K562 (cell line): Measurements from ENCODE around the gene STEEP1. TPM values are rescaled to one million over a fixed set of nuclear protein-coding genes. Genes with fewer than 3 reads are reported as not detected.

Experiments
- ATAC-seq: fragments of 200-7000 bp; cut with Tn5 transposase; 3 replicates; pipeline ENCODE4 v1.9.1; 2020; ENCODE audit warnings: moderate library complexity
- BruUV-seq: library from RNA; stranded (reverse); fragments of 400-500 nt; replicated peaks from 2 replicates; lab custom pipeline; 2021; lab: Mats Ljungman, UMichigan
- CTCF ChIA-PET: fragments of 300-600 bp; formaldehyde crosslinking; extraction: SDS; loops from one replicate; lab custom pipeline; 2021; ENCODE audit warnings: low intra/inter-chr PET ratio; lab: Yijun Ruan, JAX
- POLR2A ChIA-PET: fragments of 300-600, 350-650 bp; sonication (Branson Sonifier 250); formaldehyde crosslinking; extraction: SDS; loops from one replicate; lab custom pipeline; 2021; ENCODE audit warnings: antibody characterized with exemption, inconsistent platforms; lab: Yijun Ruan, JAX
- DNase-seq, 4 experiments: peaks; one replicate each; pipeline versions ENCODE4 v3.0.0 to v3.0.0-alpha.2; 2011 to 2018; ENCODE audit warnings: low spot score in 3 of 4, mixed read lengths in 3 of 4; ENCODE audit errors: extremely low read depth in 1 of 4
- FAIRE-seq: peaks from 2 replicates; lab custom pipeline; 2011; peaks lifted over from hg19 to GRCh38; lab: Jason Lieb, UNC
- H2AFZ ChIP-seq: 2 replicates; pipeline ENCODE4 v1.6.0; 2011; ENCODE audit warnings: low read depth, low read length, control low read depth, inconsistent platforms
- H3K27ac ChIP-seq: fragments of 200-600 bp; 3 replicates; pipeline ENCODE4 v1.8.0; 2011; ENCODE audit warnings: low read depth, mild to moderate bottlenecking, control low read depth, inconsistent platforms, low read length, moderate library complexity, mixed read lengths; ENCODE audit errors: extremely low read depth
- H3K27me3 ChIP-seq, 2 experiments: fragments of 300-600 bp in 1 of 2; 2 replicates in 1 of 2; 3 replicates in 1 of 2; pipeline versions ENCODE4 v1.6.0 to v1.8.0; 2011; ENCODE audit warnings: inconsistent platforms in 2 of 2, low read length in 2 of 2, mild to moderate bottlenecking in 1 of 2, mixed read lengths in 1 of 2, moderate library complexity in 1 of 2; ENCODE audit not compliant: control insufficient read depth in 2 of 2, insufficient read depth in 2 of 2
- H3K36me3 ChIP-seq: fragments of 300-600 bp; 3 replicates; pipeline ENCODE4 v1.8.0; 2011; ENCODE audit warnings: mild to moderate bottlenecking, low read length, inconsistent platforms; ENCODE audit not compliant: control insufficient read depth, insufficient read depth
- H3K4me1 ChIP-seq, 2 experiments: fragments of 200-600 bp in 1 of 2; replicated peaks in 1 of 2; 2 replicates in 1 of 2; 3 replicates in 1 of 2; pipeline versions ENCODE4 v1.5.1 to v1.8.0; 2011; ENCODE audit warnings: inconsistent platforms in 2 of 2, low read length in 2 of 2, mild to moderate bottlenecking in 1 of 2, mixed read lengths in 1 of 2, moderate library complexity in 1 of 2; ENCODE audit not compliant: control insufficient read depth in 2 of 2, insufficient read depth in 2 of 2
- H3K4me2 ChIP-seq: 2 replicates; pipeline ENCODE4 v1.6.1; 2011; ENCODE audit warnings: low read length, control low read depth, inconsistent platforms, mixed read lengths; ENCODE audit not compliant: insufficient read depth
- H3K4me3 ChIP-seq: fragments of 200-600 bp; sonication (generic), shearing (Covaris generic); 2 replicates; pipeline ENCODE4 v1.5.1; 2016; ENCODE audit warnings: control low read depth, inconsistent platforms
- H3K79me2 ChIP-seq: fragments of 200-600 bp; 3 replicates; pipeline ENCODE4 v1.8.0; 2011; ENCODE audit warnings: low read length, inconsistent platforms; ENCODE audit not compliant: control insufficient read depth, insufficient read depth
- H3K9ac ChIP-seq, 2 experiments: 2 replicates each; pipeline versions ENCODE4 v1.6.0 to v1.6.1; 2011; ENCODE audit warnings: low read depth in 2 of 2, low read length in 2 of 2, control low read depth in 1 of 2, inconsistent platforms in 1 of 2, mild to moderate bottlenecking in 1 of 2, mixed read lengths in 1 of 2; ENCODE audit not compliant: insufficient read depth in 1 of 2
- H3K9me1 ChIP-seq: one replicate; pipeline ENCODE4 v1.6.0; 2011; ENCODE audit warnings: inconsistent platforms, mild to moderate bottlenecking, low read length, moderate library complexity; ENCODE audit not compliant: control insufficient read depth, insufficient read depth
- H3K9me3 ChIP-seq: replicated peaks from 2 replicates; pipeline ENCODE4 v1.5.1; 2011; ENCODE audit warnings: low read depth, low read length, inconsistent platforms; ENCODE audit not compliant: control insufficient read depth, insufficient read depth
- H4K20me1 ChIP-seq: replicated peaks from 2 replicates; pipeline ENCODE4 v1.6.1; 2011; ENCODE audit warnings: low read length, inconsistent platforms, mixed read lengths; ENCODE audit not compliant: control insufficient read depth, insufficient read depth
- BRD4 ChIP-seq: fragments of 200-600 bp; sonication (generic); IDR thresholded peaks from 2 replicates; pipeline ENCODE4 v1.6.1; 2017; ENCODE audit warnings: inconsistent platforms
- KAT2B ChIP-seq: IDR thresholded peaks from one replicate; pipeline ENCODE4 v1.6.1; 2012; ENCODE audit warnings: low read depth, mild to moderate bottlenecking, control low read depth, inconsistent platforms, low read length, moderate library complexity
- MAZ ChIP-seq, 2 experiments: fragments of 450-650 bp in 1 of 2; sonication (generic) in 1 of 2; formaldehyde crosslinking; IDR thresholded peaks in 1 of 2; conservative IDR thresholded peaks in 1 of 2; 2 replicates each; pipeline versions ENCODE4 v1.4.0 to v1.5.0; 2020; ENCODE audit warnings: mild to moderate bottlenecking in 1 of 2, missing genetic modification reagents in 1 of 2
- NONO ChIP-seq, 2 experiments: fragments of 200-400 bp in 1 of 2; fragments of 450-650 bp in 1 of 2; formaldehyde crosslinking in 1 of 2; IDR thresholded peaks; 2 replicates each; pipeline ENCODE4 v1.6.1; 2017; ENCODE audit warnings: low read depth in 2 of 2, mild to moderate bottlenecking in 2 of 2, moderate library complexity in 2 of 2, low read length in 1 of 2
- SNIP1 ChIP-seq: fragments of 450-650 bp; IDR thresholded peaks from 2 replicates; pipeline ENCODE4 v1.7.1; 2017; ENCODE audit warnings: low read depth, mild to moderate bottlenecking
- TCF15 ChIP-seq: fragments of 250-450 bp; sonication (Bioruptor Pico); IDR thresholded peaks from 2 replicates; pipeline ENCODE4 v1.8.0; 2022; ENCODE audit warnings: moderate library complexity, mild to moderate bottlenecking, inconsistent platforms
- ZNF668 ChIP-seq: fragments of 250-450 bp; sonication (Bioruptor Pico); IDR thresholded peaks from 2 replicates; pipeline ENCODE4 v1.8.0; 2022; ENCODE audit warnings: mild to moderate bottlenecking, inconsistent platforms
- WGBS: fragments of 100-300 bp; shearing (Covaris generic); methylation state at CpG from one replicate; pipeline ENCODE4 v1.1.6; 2016; ENCODE audit warnings: low coverage, mixed read lengths; ENCODE audit not compliant: insufficient coverage; ENCODE audit errors: missing lambda C conversion rate; 5-methylcytosine and 5-hydroxymethylcytosine counted together
- in situ Hi-C: fragments of 300-500 bp; cut with MboI; formaldehyde crosslinking; loops from 4 replicates; pipeline ENCODE4 v1.15.0; 2018; ENCODE audit warnings: inconsistent platforms, mixed read lengths
- intact Hi-C: fragments of 100-400 bp; cut with micrococcal nuclease; formaldehyde crosslinking; loops from 2 replicates; pipeline ENCODE4 v1.14.2; 2022
- polyA plus RNA-seq, 8 experiments: library from polyadenylated mRNA; depleted of rRNA in 4 of 8; stranded (reverse) in 5 of 8; unstranded in 3 of 8; fragments of >200 nt; fragmentation: Nextera tagmentation in 2 of 8; fragmentation: Illumina TruSeq in 1 of 8; extraction: Ambion mirVana in 2 of 8; extraction: Trizol in 1 of 8; gene quantifications; 2 replicates each; pipeline versions ENCODE4 v1.2.1 to v1.2.3, GENCODE V29; 2011 to 2014; ENCODE audit warnings: inconsistent platforms in 1 of 8, missing spikeins in 1 of 8
- total RNA-seq, 7 experiments: library from RNA; depleted of rRNA in 6 of 7; stranded (reverse); fragments of >200 nt in 6 of 7; fragmentation: Illumina TruSeq in 2 of 7; extraction: Trizol in 2 of 7; gene quantifications; 2 replicates each; pipeline versions ENCODE4 v1.2.1 to v1.2.3, GENCODE V29; 2011 to 2021; ENCODE audit warnings: low replicate concordance in 1 of 7
- TF ChIP-seq, protein P1 (sequence below), 3 experiments: fragments of 200-800 bp in 1 of 3; fragments of 250-450 bp in 1 of 3; fragments of 450-650 bp in 1 of 3; sonication (Bioruptor Pico) in 1 of 3; sonication (Bioruptor generic) in 1 of 3; formaldehyde crosslinking in 1 of 3; IDR thresholded peaks; 2 replicates each; pipeline versions ENCODE4 v1.6.1 to v1.8.0; 2016 to 2022; ENCODE audit warnings: mild to moderate bottlenecking in 2 of 3, missing genetic modification characterization in 2 of 3, missing compliant biosample characterization in 1 of 3, moderate library complexity in 1 of 3
- TF ChIP-seq, protein P2 (sequence below): fragments of 200-800 bp; sonication (Bioruptor generic); IDR thresholded peaks from 2 replicates; pipeline ENCODE4 v1.6.1; 2017; ENCODE audit warnings: missing genetic modification characterization, missing compliant biosample characterization
- TF ChIP-seq, protein P3 (sequence below): fragments of 450-650 bp; formaldehyde crosslinking; IDR thresholded peaks from 2 replicates; pipeline ENCODE4 v1.4.0; 2020; ENCODE audit warnings: mild to moderate bottlenecking, mixed read lengths

The STEEP1 gene
- total and polyA plus RNA-seq, 9 of the 15 experiments (the other 6 are each of a cell fraction or from before 2014, with no cell fraction given) = 15.0 to 73.7 (median 40.3) TPM

DNA sequence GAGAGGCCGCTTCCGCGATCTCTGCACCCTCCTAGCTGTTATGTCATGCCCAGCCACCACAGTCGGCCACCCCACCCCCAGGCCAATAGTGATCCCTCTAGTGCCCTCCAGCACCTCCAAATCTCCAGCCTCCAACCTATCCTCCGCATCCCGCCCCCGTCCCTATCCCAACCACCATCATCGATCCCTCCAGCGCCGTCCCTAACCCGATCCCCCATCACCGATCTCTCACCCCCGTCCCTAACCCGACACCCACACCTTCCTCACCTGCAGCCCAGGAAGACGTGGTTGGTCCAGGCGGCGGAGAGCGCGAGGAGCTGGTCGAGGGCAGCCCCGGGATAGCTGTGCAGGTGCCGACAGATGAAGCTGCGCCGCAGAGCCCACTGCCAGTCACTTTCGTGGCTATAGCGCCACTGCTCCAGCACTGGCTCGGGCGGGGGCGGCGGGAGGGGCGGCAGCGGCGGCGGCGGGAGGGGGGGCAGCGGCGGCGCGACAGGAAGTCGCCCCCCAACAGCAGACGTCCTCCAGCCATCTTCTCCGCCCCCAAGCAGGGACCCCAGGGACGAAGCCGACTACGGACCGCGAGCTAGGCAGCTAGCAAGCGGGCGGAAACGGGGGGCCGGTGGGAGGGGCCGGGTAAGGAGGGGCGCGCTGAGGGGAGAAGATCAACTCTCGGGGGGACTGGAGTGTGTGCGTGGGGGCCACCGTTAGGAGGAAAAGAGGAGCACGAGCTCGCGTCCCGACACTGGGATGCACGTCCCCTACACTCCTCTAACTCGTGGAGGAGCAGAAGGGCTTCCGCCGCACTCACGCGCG, 40.5 kb upstream of the STEEP1 start:
- peak overlapping the region; percentile 92 to 100 for H3K9ac ChIP-seq
- TSS peak; percentile 44 for BruUV-seq
- no peaks in the 10 kb centered on the region for H3K9me3 ChIP-seq
- no peak for FAIRE-seq
- H3K4me1 ChIP-seq = peaks cover 7 to 12% of the 10 kb centered on the region in 2 experiments; a peak in 4 of 5 replicates
- ATAC-seq = peak; percentile 84
- no peaks in the 10 kb centered on the region for H3K9me1 ChIP-seq
- DNase-seq = peak in 2 of 4 experiments; percentile 48 to 57
- H3K4me2 ChIP-seq = peak overlapping the region; percentile 88
- H2AFZ ChIP-seq = peak overlapping the region; percentile 99
- in situ Hi-C loops = no loop called here
- peak overlapping the region; percentile 84 for H3K4me3 ChIP-seq
- H3K27me3 ChIP-seq = no peaks in the 10 kb centered on the region
- H3K36me3 ChIP-seq = peaks cover 29% of the 10 kb centered on the region
- peaks cover 58% of the 10 kb centered on the region for H3K79me2 ChIP-seq
- peaks cover 20% of the 10 kb centered on the region for H4K20me1 ChIP-seq
- CTCF ChIA-PET = interaction anchor here (1.3 kb wide), 1 partner anchor 124 kb away, joined by 6 read pairs; no protein-coding TSS in a partner anchor
- POLR2A ChIA-PET = interaction anchor here (0.7 to 1.3 kb wide), 9 partner anchors 9 to 181 kb away, joined by 3 to 4 read pairs (median 4); no protein-coding TSS in a partner anchor
- peak overlapping the region; percentile 95 for H3K27ac ChIP-seq
- WGBS = 2% methylated on average over 26 of the region's 68 CpGs
- intact Hi-C loops = loop anchor here (5.0 to 10.0 kb wide), 2 partner anchors 87 to 91 kb away; partner anchors contain the start of gene SEPTIN6
- no peak for TF ChIP-seq ZNF668 (CRISPR knock-in tag)
- no peak for TF ChIP-seq KAT2B
- TF ChIP-seq, protein P1, sequence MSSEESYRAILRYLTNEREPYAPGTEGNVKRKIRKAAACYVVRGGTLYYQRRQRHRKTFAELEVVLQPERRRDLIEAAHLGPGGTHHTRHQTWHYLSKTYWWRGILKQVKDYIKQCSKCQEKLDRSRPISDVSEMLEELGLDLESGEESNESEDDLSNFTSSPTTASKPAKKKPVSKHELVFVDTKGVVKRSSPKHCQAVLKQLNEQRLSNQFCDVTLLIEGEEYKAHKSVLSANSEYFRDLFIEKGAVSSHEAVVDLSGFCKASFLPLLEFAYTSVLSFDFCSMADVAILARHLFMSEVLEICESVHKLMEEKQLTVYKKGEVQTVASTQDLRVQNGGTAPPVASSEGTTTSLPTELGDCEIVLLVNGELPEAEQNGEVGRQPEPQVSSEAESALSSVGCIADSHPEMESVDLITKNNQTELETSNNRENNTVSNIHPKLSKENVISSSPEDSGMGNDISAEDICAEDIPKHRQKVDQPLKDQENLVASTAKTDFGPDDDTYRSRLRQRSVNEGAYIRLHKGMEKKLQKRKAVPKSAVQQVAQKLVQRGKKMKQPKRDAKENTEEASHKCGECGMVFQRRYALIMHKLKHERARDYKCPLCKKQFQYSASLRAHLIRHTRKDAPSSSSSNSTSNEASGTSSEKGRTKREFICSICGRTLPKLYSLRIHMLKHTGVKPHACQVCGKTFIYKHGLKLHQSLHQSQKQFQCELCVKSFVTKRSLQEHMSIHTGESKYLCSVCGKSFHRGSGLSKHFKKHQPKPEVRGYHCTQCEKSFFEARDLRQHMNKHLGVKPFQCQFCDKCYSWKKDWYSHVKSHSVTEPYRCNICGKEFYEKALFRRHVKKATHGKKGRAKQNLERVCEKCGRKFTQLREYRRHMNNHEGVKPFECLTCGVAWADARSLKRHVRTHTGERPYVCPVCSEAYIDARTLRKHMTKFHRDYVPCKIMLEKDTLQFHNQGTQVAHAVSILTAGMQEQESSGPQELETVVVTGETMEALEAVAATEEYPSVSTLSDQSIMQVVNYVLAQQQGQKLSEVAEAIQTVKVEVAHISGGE (CRISPR knock-in tag; IDR thresholded peaks at IDR 0.05) = 0 out of 6 replicates have a peak, but pooled peaks of 1 of the 3 experiments have one; percentile 1
- 0 out of 2 replicates have a peak, but pooled peaks have one; percentile 34 for TF ChIP-seq BRD4
- no peak for TF ChIP-seq TCF15 (CRISPR knock-in tag)
- no peak for TF ChIP-seq NONO (IDR thresholded peaks at IDR 0.05; ENCODE audit: low read depth in 2 of 2, low read length in 1 of 2)
- TF ChIP-seq MAZ (CRISPR knock-in tag; conservative IDR thresholded peaks at IDR 0.05 in 1 of 2, IDR thresholded peaks at IDR 0.05 in 1 of 2) = peak; percentile 27 to 47; a peak in 2 of 4 replicates
- TF ChIP-seq, protein P2, sequence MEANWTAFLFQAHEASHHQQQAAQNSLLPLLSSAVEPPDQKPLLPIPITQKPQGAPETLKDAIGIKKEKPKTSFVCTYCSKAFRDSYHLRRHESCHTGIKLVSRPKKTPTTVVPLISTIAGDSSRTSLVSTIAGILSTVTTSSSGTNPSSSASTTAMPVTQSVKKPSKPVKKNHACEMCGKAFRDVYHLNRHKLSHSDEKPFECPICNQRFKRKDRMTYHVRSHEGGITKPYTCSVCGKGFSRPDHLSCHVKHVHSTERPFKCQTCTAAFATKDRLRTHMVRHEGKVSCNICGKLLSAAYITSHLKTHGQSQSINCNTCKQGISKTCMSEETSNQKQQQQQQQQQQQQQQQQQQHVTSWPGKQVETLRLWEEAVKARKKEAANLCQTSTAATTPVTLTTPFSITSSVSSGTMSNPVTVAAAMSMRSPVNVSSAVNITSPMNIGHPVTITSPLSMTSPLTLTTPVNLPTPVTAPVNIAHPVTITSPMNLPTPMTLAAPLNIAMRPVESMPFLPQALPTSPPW (CRISPR knock-in tag) = peak; percentile 92
- TF ChIP-seq, protein P3, sequence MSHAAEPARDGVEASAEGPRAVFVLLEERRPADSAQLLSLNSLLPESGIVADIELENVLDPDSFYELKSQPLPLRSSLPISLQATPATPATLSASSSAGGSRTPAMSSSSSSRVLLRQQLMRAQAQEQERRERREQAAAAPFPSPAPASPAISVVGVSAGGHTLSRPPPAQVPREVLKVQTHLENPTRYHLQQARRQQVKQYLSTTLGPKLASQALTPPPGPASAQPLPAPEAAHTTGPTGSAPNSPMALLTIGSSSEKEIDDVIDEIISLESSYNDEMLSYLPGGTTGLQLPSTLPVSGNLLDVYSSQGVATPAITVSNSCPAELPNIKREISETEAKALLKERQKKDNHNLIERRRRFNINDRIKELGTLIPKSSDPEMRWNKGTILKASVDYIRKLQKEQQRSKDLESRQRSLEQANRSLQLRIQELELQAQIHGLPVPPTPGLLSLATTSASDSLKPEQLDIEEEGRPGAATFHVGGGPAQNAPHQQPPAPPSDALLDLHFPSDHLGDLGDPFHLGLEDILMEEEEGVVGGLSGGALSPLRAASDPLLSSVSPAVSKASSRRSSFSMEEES (CRISPR knock-in tag) = no peak
- no peak for TF ChIP-seq SNIP1
